Gastrocnemius medialis (tissue), 4 donors: ENCODE data around the gene KBTBD2.

Source experiments
- CTCF ChIP-seq, 5 experiments: fragments of 450-650 bp in 3 of 5; fragments of 200-600 bp in 2 of 5; sonication (generic) in 2 of 5; IDR thresholded peaks in 4 of 5; conservative IDR thresholded peaks in 1 of 5; 1 replicate in 4 of 5; 2 replicates in 1 of 5; pipeline ENCODE4 v1.5.1; 2016 to 2019; ENCODE audit warnings: antibody characterized with exemption in 5 of 5, mild to moderate bottlenecking in 3 of 5, moderate library complexity in 3 of 5
- POLR2A ChIP-seq, 2 donors: fragments of 450-650 bp; IDR thresholded peaks; one replicate each; pipeline ENCODE4 v1.6.1; 2017; ENCODE audit warnings: antibody characterized with exemption in 2 of 2, mild to moderate bottlenecking in 2 of 2, moderate library complexity in 2 of 2

- no peak for TF ChIP-seq POLR2A (IDR thresholded peaks at IDR 0.05)
- TF ChIP-seq CTCF (IDR thresholded peaks at IDR 0.05 in 4 of 5, conservative IDR thresholded peaks at IDR 0.05 in 1 of 5) = no peak
These were observed 5.2 kb upstream of the KBTBD2 start for GRCh38 chr7:32896564-32897347.
